Measurements from ENCODE around the gene CERS2.
A peak's percentile ranks its signal among the peaks of the same experiment; 100 is the strongest.

CERS2 gene

GRCh38 chr1:150973836-150974579, 627 bp downstream of the CERS2 start:
- Histone ChIP-seq H2AFZ (ENCODE audit: low read depth, low read length, severe bottlenecking) (peak overlapping the region; percentile 85), H3F3A (ENCODE audit: insufficient read depth) (peaks cover 18% of the 10 kb centered on the region), H4K20me1 (ENCODE audit: low read depth, low read length) (no peaks in the 10 kb centered on the region), H3K4me3 (ENCODE audit: insufficient read depth, low read length, poor library complexity, severe bottlenecking) (peak overlapping the region; percentile 70), H3K79me2 (ENCODE audit: insufficient read depth, low read length) (peaks cover 47% of the 10 kb centered on the region), H3K9me2 (replicated peaks; ENCODE audit: insufficient read depth, low read length) (no peaks in the 10 kb centered on the region), H3K4me2 (ENCODE audit: low read depth, low read length, poor library complexity, severe bottlenecking) (peak overlapping the region; percentile 90), H3K9me3 (ENCODE audit: insufficient read depth, low read length) (no peaks in the 10 kb centered on the region), H3K27ac (ENCODE audit: low read depth, low read length) (peak overlapping the region; percentile 73), H3K36me3 (ENCODE audit: low read length) (no peaks in the 10 kb centered on the region), H3K9ac (ENCODE audit: low read length) (peak overlapping the region; percentile 82), H3K27me3 (ENCODE audit: low read length) (no peaks in the 10 kb centered on the region)
- TF ChIP-seq EZH2phosphoT487 (conservative IDR thresholded peaks at IDR 0.05; ENCODE audit: low read length) (no peak), CTCF (IDR thresholded peaks at IDR 0.05; ENCODE audit: insufficient read depth, low read length, poor library complexity, severe bottlenecking) (no peak)

GRCh38 chr1:150973258-150973835, 1.3 kb downstream of the CERS2 start:
- no peaks in the 10 kb centered on the region for H3K9me2 ChIP-seq (replicated peaks; ENCODE audit: insufficient read depth, low read length)
- H3K27ac ChIP-seq (ENCODE audit: low read depth, low read length) = peak overlapping the region; percentile 73
- peaks cover 18% of the 10 kb centered on the region for H3F3A ChIP-seq (ENCODE audit: insufficient read depth)
- H3K36me3 ChIP-seq (ENCODE audit: low read length) = no peaks in the 10 kb centered on the region
- TF ChIP-seq EZH2phosphoT487 (conservative IDR thresholded peaks at IDR 0.05; ENCODE audit: low read length) (no peak), CTCF (IDR thresholded peaks at IDR 0.05; ENCODE audit: insufficient read depth, low read length, poor library complexity, severe bottlenecking) (no peak)
- H3K27me3 ChIP-seq (ENCODE audit: low read length) = no peaks in the 10 kb centered on the region
- H3K9ac ChIP-seq (ENCODE audit: low read length) = peak overlapping the region; percentile 82
- peak overlapping the region; percentile 90 for H3K4me2 ChIP-seq (ENCODE audit: low read depth, low read length, poor library complexity, severe bottlenecking)
- peaks cover 47% of the 10 kb centered on the region for H3K79me2 ChIP-seq (ENCODE audit: insufficient read depth, low read length)
- H4K20me1 ChIP-seq (ENCODE audit: low read depth, low read length) = no peaks in the 10 kb centered on the region
- peak overlapping the region; percentile 70 for H3K4me3 ChIP-seq (ENCODE audit: insufficient read depth, low read length, poor library complexity, severe bottlenecking)
- no peaks in the 10 kb centered on the region for H3K9me3 ChIP-seq (ENCODE audit: insufficient read depth, low read length)
- peak overlapping the region; percentile 85 for H2AFZ ChIP-seq (ENCODE audit: low read depth, low read length, severe bottlenecking)

GRCh38 chr1:150972417-150972940, 2.2 kb downstream of the CERS2 start:
- Histone ChIP-seq H3K4me2 (ENCODE audit: low read depth, low read length, poor library complexity, severe bottlenecking) (peak overlapping the region; percentile 90), H3K27ac (ENCODE audit: low read depth, low read length) (peak overlapping the region; percentile 73; the same call in 1 of the 2 replicates), H3K36me3 (ENCODE audit: low read length) (no peaks in the 10 kb centered on the region), H3K9me3 (ENCODE audit: insufficient read depth, low read length) (no peaks in the 10 kb centered on the region), H3K9me2 (replicated peaks; ENCODE audit: insufficient read depth, low read length) (no peaks in the 10 kb centered on the region), H3K9ac (ENCODE audit: low read length) (peak overlapping the region; percentile 82), H4K20me1 (ENCODE audit: low read depth, low read length) (no peaks in the 10 kb centered on the region), H3K27me3 (ENCODE audit: low read length) (no peaks in the 10 kb centered on the region), H2AFZ (ENCODE audit: low read depth, low read length, severe bottlenecking) (no peak overlapping the region), H3K4me3 (ENCODE audit: insufficient read depth, low read length, poor library complexity, severe bottlenecking) (no peak overlapping the region), H3K79me2 (ENCODE audit: insufficient read depth, low read length) (peaks cover 47% of the 10 kb centered on the region), H3F3A (ENCODE audit: insufficient read depth) (peaks cover 18% of the 10 kb centered on the region)
- no peak for TF ChIP-seq EZH2phosphoT487 (conservative IDR thresholded peaks at IDR 0.05; ENCODE audit: low read length)
- no peak for TF ChIP-seq CTCF (IDR thresholded peaks at IDR 0.05; ENCODE audit: insufficient read depth, low read length, poor library complexity, severe bottlenecking)
